SK-N-SH (cell line): ENCODE results near the gene DCD.

Source experiments
- EP300 ChIP-seq, 2 experiments: IDR thresholded peaks; 2 replicates each; pipeline versions ENCODE4 v1.4.0 to v1.6.1; 2012; ENCODE audit warnings: borderline replicate concordance in 1 of 2, low read depth in 1 of 2, low read length in 1 of 2
- EZH2phosphoT487 ChIP-seq: fragments of 200-600 bp; sonication (generic); IDR thresholded peaks from 2 replicates; pipeline ENCODE4 v1.6.1; 2017; ENCODE audit warnings: low read depth, mixed run types, mild to moderate bottlenecking, antibody characterized with exemption, moderate library complexity, borderline replicate concordance
- GABPA ChIP-seq: IDR thresholded peaks from 2 replicates; pipeline ENCODE4 v1.4.0; 2012; ENCODE audit warnings: low read depth, mild to moderate bottlenecking
- JUND ChIP-seq: IDR thresholded peaks from 2 replicates; pipeline ENCODE4 v1.4.0; 2012
- POLR2AphosphoS5 ChIP-seq: IDR thresholded peaks from 2 replicates; pipeline ENCODE4 v1.6.1; 2012; ENCODE audit warnings: low read depth, low read length
- RCOR1 ChIP-seq: fragments of 150-350 bp; IDR thresholded peaks from 2 replicates; pipeline ENCODE4 v1.6.1; 2017; ENCODE audit warnings: antibody characterized with exemption, low read length
- TAF1 ChIP-seq: IDR thresholded peaks from 2 replicates; pipeline ENCODE4 v1.6.1; 2012; ENCODE audit warnings: low read depth, mild to moderate bottlenecking, low read length, moderate library complexity, borderline replicate concordance
- TF ChIP-seq, protein P1 (sequence below): fragments of 200-600 bp; sonication (generic); IDR thresholded peaks from 2 replicates; pipeline ENCODE4 v1.6.1; 2017; ENCODE audit warnings: antibody characterized with exemption, mild to moderate bottlenecking, moderate library complexity
- TF ChIP-seq, protein P2 (sequence below): IDR thresholded peaks from 2 replicates; pipeline ENCODE4 v1.6.1; 2012; ENCODE audit warnings: mild to moderate bottlenecking, low read depth, low read length, moderate library complexity
- TF ChIP-seq, protein P3 (sequence below): IDR thresholded peaks from 2 replicates; pipeline ENCODE4 v1.4.0; 2012; ENCODE audit warnings: low read depth
- TF ChIP-seq, protein P4 (sequence below): fragments of 150-350 bp; IDR thresholded peaks from 2 replicates; pipeline ENCODE4 v1.6.1; 2016; ENCODE audit warnings: mild to moderate bottlenecking, low read depth, low read length
- TF ChIP-seq, protein P5 (sequence below): IDR thresholded peaks from 2 replicates; pipeline ENCODE4 v1.4.0; 2012; ENCODE audit warnings: low read depth, borderline replicate concordance

DNA sequence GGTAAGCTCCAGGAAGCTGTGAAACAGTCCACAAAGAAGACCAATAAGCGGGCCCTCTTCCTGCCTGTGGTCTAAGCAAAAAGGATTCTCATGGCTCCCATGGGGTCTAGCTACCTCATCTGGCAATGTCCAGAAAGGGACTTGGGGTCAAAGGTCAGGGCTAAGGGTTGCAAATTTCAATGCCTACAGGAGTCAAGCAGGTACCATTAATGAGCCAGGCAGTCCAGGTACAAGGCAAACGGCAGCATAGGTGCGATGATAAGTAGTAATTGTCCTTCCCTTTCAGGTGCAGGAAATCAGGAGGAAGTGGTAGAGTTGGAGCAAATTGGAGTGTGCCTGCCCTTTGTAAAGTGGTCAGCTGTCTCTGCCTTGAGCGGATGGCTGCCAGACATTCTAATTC lies 7.1 kb downstream of the DCD start:
- TF ChIP-seq, protein P1, sequence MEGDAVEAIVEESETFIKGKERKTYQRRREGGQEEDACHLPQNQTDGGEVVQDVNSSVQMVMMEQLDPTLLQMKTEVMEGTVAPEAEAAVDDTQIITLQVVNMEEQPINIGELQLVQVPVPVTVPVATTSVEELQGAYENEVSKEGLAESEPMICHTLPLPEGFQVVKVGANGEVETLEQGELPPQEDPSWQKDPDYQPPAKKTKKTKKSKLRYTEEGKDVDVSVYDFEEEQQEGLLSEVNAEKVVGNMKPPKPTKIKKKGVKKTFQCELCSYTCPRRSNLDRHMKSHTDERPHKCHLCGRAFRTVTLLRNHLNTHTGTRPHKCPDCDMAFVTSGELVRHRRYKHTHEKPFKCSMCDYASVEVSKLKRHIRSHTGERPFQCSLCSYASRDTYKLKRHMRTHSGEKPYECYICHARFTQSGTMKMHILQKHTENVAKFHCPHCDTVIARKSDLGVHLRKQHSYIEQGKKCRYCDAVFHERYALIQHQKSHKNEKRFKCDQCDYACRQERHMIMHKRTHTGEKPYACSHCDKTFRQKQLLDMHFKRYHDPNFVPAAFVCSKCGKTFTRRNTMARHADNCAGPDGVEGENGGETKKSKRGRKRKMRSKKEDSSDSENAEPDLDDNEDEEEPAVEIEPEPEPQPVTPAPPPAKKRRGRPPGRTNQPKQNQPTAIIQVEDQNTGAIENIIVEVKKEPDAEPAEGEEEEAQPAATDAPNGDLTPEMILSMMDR: no peak
- TF ChIP-seq RCOR1 (no peak), GABPA (no peak), POLR2AphosphoS5 (no peak), JUND (no peak), EP300 (IDR thresholded peaks at IDR 0.05; ENCODE audit: borderline replicate concordance in 1 of 2, low read depth in 1 of 2, low read length in 1 of 2) (no peak), EZH2phosphoT487 (no peak), TAF1 (no peak)
- TF ChIP-seq, protein P2, sequence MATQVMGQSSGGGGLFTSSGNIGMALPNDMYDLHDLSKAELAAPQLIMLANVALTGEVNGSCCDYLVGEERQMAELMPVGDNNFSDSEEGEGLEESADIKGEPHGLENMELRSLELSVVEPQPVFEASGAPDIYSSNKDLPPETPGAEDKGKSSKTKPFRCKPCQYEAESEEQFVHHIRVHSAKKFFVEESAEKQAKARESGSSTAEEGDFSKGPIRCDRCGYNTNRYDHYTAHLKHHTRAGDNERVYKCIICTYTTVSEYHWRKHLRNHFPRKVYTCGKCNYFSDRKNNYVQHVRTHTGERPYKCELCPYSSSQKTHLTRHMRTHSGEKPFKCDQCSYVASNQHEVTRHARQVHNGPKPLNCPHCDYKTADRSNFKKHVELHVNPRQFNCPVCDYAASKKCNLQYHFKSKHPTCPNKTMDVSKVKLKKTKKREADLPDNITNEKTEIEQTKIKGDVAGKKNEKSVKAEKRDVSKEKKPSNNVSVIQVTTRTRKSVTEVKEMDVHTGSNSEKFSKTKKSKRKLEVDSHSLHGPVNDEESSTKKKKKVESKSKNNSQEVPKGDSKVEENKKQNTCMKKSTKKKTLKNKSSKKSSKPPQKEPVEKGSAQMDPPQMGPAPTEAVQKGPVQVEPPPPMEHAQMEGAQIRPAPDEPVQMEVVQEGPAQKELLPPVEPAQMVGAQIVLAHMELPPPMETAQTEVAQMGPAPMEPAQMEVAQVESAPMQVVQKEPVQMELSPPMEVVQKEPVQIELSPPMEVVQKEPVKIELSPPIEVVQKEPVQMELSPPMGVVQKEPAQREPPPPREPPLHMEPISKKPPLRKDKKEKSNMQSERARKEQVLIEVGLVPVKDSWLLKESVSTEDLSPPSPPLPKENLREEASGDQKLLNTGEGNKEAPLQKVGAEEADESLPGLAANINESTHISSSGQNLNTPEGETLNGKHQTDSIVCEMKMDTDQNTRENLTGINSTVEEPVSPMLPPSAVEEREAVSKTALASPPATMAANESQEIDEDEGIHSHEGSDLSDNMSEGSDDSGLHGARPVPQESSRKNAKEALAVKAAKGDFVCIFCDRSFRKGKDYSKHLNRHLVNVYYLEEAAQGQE: no peak
- TF ChIP-seq, protein P3, sequence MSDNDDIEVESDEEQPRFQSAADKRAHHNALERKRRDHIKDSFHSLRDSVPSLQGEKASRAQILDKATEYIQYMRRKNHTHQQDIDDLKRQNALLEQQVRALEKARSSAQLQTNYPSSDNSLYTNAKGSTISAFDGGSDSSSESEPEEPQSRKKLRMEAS: no peak
- TF ChIP-seq, protein P4, sequence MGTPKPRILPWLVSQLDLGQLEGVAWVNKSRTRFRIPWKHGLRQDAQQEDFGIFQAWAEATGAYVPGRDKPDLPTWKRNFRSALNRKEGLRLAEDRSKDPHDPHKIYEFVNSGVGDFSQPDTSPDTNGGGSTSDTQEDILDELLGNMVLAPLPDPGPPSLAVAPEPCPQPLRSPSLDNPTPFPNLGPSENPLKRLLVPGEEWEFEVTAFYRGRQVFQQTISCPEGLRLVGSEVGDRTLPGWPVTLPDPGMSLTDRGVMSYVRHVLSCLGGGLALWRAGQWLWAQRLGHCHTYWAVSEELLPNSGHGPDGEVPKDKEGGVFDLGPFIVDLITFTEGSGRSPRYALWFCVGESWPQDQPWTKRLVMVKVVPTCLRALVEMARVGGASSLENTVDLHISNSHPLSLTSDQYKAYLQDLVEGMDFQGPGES: no peak
- TF ChIP-seq, protein P5, sequence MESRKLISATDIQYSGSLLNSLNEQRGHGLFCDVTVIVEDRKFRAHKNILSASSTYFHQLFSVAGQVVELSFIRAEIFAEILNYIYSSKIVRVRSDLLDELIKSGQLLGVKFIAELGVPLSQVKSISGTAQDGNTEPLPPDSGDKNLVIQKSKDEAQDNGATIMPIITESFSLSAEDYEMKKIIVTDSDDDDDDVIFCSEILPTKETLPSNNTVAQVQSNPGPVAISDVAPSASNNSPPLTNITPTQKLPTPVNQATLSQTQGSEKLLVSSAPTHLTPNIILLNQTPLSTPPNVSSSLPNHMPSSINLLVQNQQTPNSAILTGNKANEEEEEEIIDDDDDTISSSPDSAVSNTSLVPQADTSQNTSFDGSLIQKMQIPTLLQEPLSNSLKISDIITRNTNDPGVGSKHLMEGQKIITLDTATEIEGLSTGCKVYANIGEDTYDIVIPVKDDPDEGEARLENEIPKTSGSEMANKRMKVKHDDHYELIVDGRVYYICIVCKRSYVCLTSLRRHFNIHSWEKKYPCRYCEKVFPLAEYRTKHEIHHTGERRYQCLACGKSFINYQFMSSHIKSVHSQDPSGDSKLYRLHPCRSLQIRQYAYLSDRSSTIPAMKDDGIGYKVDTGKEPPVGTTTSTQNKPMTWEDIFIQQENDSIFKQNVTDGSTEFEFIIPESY: no peak
